ENCODE data around the gene ACTN1.

Gene ACTN1

DNA sequence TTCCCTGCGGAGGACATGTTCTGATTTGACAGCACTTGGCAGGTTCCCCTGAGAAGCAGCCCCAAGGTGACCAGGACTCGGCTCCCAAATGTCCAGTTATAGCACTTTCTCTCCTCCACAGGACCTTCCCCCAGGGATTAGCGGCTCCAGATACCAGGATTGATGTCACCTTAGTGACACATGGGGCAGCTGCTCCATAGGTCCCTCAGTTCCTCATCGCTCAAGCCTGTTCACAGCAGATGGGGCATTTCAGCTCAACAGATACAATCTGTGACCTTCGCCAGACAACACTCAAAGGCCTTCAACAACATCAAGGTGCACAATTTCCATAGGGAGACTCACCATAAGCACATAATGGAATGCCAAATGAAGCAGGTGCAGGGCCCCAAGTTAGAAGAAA, 118.3 kb downstream of the ACTN1 start:
- ChIA-PET CTCF (interaction anchor here (0.7 to 6.6 kb wide), 4 partner anchors 17 to 599 kb away, joined by 3 to 67 read pairs (median 6); no protein-coding TSS in a partner anchor), POLR2A (no interaction called here)
- Histone ChIP-seq H3K36me3 (ENCODE audit: control insufficient read depth in 2 of 2, insufficient read depth in 1 of 2, low read length in 2 of 2) (no peaks in the 10 kb centered on the region), H3K4me3 (ENCODE audit: low read depth, low read length) (no peak overlapping the region), H3K27ac (ENCODE audit: extremely low read depth, low read depth, low read length) (no peak overlapping the region), H3K4me1 (ENCODE audit: control insufficient read depth, insufficient read depth, low read length) (no peaks in the 10 kb centered on the region), H3K9me3 (ENCODE audit: control insufficient read depth, insufficient read depth, low read depth, low read length) (no peaks in the 10 kb centered on the region)
- TF ChIP-seq ZNF558 (tag by site-specific recombination; IDR thresholded peaks at IDR 0.05) (no peak), ZFP41 (tag by site-specific recombination; IDR thresholded peaks at IDR 0.05; ENCODE audit: borderline replicate concordance) (no peak), ZNF768 (tag by site-specific recombination; IDR thresholded peaks at IDR 0.05) (no peak), PRDM1 (tag by site-specific recombination; IDR thresholded peaks at IDR 0.05) (no peak), ZNF654 (tag by site-specific recombination; IDR thresholded peaks at IDR 0.05; ENCODE audit: low read depth) (no peak), ZBTB8A (tag by site-specific recombination; IDR thresholded peaks at IDR 0.05) (no peak), ZNF571 (tag by site-specific recombination; IDR thresholded peaks at IDR 0.05) (no peak)
- TF ChIP-seq, protein P1, sequence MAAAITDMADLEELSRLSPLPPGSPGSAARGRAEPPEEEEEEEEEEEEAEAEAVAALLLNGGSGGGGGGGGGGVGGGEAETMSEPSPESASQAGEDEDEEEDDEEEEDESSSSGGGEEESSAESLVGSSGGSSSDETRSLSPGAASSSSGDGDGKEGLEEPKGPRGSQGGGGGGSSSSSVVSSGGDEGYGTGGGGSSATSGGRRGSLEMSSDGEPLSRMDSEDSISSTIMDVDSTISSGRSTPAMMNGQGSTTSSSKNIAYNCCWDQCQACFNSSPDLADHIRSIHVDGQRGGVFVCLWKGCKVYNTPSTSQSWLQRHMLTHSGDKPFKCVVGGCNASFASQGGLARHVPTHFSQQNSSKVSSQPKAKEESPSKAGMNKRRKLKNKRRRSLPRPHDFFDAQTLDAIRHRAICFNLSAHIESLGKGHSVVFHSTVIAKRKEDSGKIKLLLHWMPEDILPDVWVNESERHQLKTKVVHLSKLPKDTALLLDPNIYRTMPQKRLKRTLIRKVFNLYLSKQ (tag by site-specific recombination; IDR thresholded peaks at IDR 0.05; ENCODE audit: borderline replicate concordance) = no peak
- TF ChIP-seq, protein P2, sequence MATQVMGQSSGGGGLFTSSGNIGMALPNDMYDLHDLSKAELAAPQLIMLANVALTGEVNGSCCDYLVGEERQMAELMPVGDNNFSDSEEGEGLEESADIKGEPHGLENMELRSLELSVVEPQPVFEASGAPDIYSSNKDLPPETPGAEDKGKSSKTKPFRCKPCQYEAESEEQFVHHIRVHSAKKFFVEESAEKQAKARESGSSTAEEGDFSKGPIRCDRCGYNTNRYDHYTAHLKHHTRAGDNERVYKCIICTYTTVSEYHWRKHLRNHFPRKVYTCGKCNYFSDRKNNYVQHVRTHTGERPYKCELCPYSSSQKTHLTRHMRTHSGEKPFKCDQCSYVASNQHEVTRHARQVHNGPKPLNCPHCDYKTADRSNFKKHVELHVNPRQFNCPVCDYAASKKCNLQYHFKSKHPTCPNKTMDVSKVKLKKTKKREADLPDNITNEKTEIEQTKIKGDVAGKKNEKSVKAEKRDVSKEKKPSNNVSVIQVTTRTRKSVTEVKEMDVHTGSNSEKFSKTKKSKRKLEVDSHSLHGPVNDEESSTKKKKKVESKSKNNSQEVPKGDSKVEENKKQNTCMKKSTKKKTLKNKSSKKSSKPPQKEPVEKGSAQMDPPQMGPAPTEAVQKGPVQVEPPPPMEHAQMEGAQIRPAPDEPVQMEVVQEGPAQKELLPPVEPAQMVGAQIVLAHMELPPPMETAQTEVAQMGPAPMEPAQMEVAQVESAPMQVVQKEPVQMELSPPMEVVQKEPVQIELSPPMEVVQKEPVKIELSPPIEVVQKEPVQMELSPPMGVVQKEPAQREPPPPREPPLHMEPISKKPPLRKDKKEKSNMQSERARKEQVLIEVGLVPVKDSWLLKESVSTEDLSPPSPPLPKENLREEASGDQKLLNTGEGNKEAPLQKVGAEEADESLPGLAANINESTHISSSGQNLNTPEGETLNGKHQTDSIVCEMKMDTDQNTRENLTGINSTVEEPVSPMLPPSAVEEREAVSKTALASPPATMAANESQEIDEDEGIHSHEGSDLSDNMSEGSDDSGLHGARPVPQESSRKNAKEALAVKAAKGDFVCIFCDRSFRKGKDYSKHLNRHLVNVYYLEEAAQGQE (tag by site-specific recombination; IDR thresholded peaks at IDR 0.05) = no peak

DNA sequence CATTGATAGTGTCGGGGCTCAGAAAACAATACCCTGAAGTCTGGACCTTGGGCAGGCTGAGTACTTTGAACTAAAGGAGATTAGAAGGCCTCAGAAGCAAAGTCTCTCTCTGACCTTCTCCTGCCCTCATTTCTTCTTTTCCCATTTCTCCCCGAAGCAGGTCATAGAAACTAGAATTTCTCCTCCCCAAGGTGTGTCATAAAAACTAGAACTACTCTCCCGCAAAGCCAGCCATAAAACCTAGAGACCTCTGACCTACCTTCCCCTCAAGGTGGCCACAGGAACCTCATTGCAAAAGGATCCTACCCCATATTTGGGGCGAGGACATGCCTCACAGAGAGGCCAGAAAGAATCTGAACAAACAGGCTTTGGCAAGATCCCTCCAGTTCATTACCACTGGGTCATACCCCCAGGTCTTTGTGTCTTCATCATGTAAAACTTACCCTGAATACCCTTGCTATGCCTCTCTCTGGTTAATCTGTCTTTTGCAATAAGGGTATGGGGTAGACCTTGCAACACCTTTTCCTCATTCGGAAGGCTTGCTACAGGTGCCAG, 121.5 kb downstream of the ACTN1 start:
- H3K27ac ChIP-seq (ENCODE audit: extremely low read depth, low read depth, low read length) = no peak overlapping the region
- no peaks in the 10 kb centered on the region for H3K9me3 ChIP-seq (ENCODE audit: control insufficient read depth, insufficient read depth, low read depth, low read length)
- POLR2A ChIA-PET = no interaction called here
- H3K36me3 ChIP-seq (ENCODE audit: control insufficient read depth in 2 of 2, insufficient read depth in 1 of 2, low read length in 2 of 2) = no peaks in the 10 kb centered on the region
- H3K4me1 ChIP-seq (ENCODE audit: control insufficient read depth, insufficient read depth, low read length) = no peaks in the 10 kb centered on the region
- TF ChIP-seq ZNF488 (tag by site-specific recombination; IDR thresholded peaks at IDR 0.05) (no peak), SP3 (tag by site-specific recombination; IDR thresholded peaks at IDR 0.05) (no peak), WT1 (tag by site-specific recombination; IDR thresholded peaks at IDR 0.05) (no peak), ZNF423 (tag by site-specific recombination; IDR thresholded peaks at IDR 0.05) (no peak), ZNF214 (tag by site-specific recombination; IDR thresholded peaks at IDR 0.05; ENCODE audit: borderline replicate concordance) (no peak), ZNF394 (tag by site-specific recombination; IDR thresholded peaks at IDR 0.05; ENCODE audit: borderline replicate concordance) (no peak), ZNF623 (tag by site-specific recombination; IDR thresholded peaks at IDR 0.05) (no peak), ZNF146 (tag by site-specific recombination; IDR thresholded peaks at IDR 0.05) (no peak), ZNF211 (tag by site-specific recombination; IDR thresholded peaks at IDR 0.05; ENCODE audit: low read depth) (no peak), PRDM1 (tag by site-specific recombination; IDR thresholded peaks at IDR 0.05) (no peak), ZNF600 (tag by site-specific recombination; IDR thresholded peaks at IDR 0.05) (no peak)
- TF ChIP-seq, protein P3, sequence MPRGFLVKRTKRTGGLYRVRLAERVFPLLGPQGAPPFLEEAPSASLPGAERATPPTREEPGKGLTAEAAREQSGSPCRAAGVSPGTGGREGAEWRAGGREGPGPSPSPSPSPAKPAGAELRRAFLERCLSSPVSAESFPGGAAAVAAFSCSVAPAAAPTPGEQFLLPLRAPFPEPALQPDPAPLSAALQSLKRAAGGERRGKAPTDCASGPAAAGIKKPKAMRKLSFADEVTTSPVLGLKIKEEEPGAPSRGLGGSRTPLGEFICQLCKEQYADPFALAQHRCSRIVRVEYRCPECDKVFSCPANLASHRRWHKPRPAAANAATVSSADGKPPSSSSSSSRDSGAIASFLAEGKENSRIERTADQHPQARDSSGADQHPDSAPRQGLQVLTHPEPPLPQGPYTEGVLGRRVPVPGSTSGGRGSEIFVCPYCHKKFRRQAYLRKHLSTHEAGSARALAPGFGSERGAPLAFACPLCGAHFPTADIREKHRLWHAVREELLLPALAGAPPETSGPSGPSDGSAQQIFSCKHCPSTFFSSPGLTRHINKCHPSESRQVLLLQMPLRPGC (tag by site-specific recombination; IDR thresholded peaks at IDR 0.05) = no peak
- TF ChIP-seq, protein P4, sequence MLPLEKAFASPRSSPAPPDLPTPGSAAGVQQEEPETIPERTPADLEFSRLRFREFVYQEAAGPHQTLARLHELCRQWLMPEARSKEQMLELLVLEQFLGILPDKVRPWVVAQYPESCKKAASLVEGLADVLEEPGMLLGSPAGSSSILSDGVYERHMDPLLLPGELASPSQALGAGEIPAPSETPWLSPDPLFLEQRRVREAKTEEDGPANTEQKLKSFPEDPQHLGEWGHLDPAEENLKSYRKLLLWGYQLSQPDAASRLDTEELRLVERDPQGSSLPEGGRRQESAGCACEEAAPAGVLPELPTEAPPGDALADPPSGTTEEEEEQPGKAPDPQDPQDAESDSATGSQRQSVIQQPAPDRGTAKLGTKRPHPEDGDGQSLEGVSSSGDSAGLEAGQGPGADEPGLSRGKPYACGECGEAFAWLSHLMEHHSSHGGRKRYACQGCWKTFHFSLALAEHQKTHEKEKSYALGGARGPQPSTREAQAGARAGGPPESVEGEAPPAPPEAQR (tag by site-specific recombination; IDR thresholded peaks at IDR 0.05) = no peak
- CTCF ChIA-PET = interaction anchor here (0.7 kb wide), 1 partner anchor 1166 kb away, joined by 3 read pairs; no protein-coding TSS in a partner anchor
- H3K4me3 ChIP-seq (ENCODE audit: low read depth, low read length) = no peak overlapping the region
